HUES6 (cell line): ENCODE data around the gene ERICH3.

Source experiments
- H3K27ac ChIP-seq: 2 replicates; pipeline ENCODE4 v1.7.0; 2013; ENCODE audit warnings: low read depth, mild to moderate bottlenecking, low read length, inconsistent platforms
- H3K27me3 ChIP-seq: 2 replicates; pipeline ENCODE4 v1.6.1; 2013; ENCODE audit warnings: low read length; ENCODE audit not compliant: control insufficient read depth, insufficient read depth
- H3K36me3 ChIP-seq: 2 replicates; pipeline ENCODE4 v1.6.1; 2013; ENCODE audit warnings: low read length; ENCODE audit not compliant: control insufficient read depth, insufficient read depth
- H3K4me1 ChIP-seq: 2 replicates; pipeline ENCODE4 v1.6.1; 2013; ENCODE audit warnings: low read length; ENCODE audit not compliant: control insufficient read depth, insufficient read depth
- H3K4me3 ChIP-seq: 2 replicates; pipeline ENCODE4 v1.5.1; 2013; ENCODE audit warnings: low read depth, low read length
- H3K9ac ChIP-seq: one replicate; pipeline ENCODE4 v1.6.1; 2013; ENCODE audit warnings: mild to moderate bottlenecking, low read length
- H3K9me3 ChIP-seq: 2 replicates; pipeline ENCODE4 v1.6.1; 2013; ENCODE audit warnings: low read depth, low read length; ENCODE audit not compliant: control insufficient read depth, insufficient read depth

Gene ERICH3

GRCh38 chr1:74620242-74620641, 53.4 kb downstream of the ERICH3 start:
- no peaks in the 10 kb centered on the region for H3K9me3 ChIP-seq
- H3K4me3 ChIP-seq = no peak overlapping the region
- no peaks in the 10 kb centered on the region for H3K27me3 ChIP-seq
- H3K36me3 ChIP-seq = no peaks in the 10 kb centered on the region
- no peaks in the 10 kb centered on the region for H3K4me1 ChIP-seq
- no peak overlapping the region for H3K27ac ChIP-seq
- no peak overlapping the region for H3K9ac ChIP-seq

DNA sequence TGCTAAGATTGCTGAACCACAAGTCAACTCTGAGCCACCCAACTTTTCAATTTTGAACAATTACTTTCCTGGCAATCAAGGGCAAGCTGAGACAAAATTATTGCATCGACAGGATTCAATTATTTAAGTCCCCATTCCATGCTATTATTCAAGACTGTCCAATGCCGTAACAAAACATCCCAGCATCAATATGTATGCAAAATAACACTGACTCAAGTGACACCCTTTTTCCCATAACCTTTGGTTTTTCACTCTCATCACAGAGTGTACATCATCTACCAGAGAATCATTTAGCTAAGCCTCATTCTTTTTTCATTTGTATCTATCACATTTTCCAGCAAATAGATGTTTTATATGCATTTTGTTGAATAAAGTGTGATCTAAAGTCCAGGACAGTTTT, 54.6 kb downstream of the ERICH3 start:
- Histone ChIP-seq H3K4me3 (no peak overlapping the region), H3K36me3 (no peaks in the 10 kb centered on the region), H3K27ac (no peak overlapping the region), H3K9ac (no peak overlapping the region), H3K27me3 (no peaks in the 10 kb centered on the region), H3K9me3 (no peaks in the 10 kb centered on the region), H3K4me1 (no peaks in the 10 kb centered on the region)

DNA sequence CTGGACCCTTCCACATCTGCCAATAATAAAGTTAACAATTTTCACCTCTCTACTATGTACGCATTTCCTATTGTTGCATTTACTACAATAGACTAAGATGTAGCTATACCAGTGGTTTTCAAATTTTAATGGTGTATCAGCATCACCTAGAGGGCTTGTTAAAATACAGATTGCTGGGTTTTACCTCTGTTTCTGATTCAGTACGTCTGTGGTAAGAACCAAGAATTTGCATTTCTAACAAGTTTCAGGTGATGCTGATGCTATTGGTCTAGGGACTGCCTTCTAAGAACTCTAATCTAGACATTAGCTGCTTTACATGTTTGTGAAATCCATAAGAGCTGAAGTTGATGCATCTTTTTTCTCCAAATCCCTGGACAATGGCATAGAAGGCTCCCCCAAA, 59.7 kb downstream of the ERICH3 start:
- Histone ChIP-seq H3K4me1 (no peaks in the 10 kb centered on the region), H3K36me3 (no peaks in the 10 kb centered on the region), H3K9ac (no peak overlapping the region), H3K27me3 (no peaks in the 10 kb centered on the region), H3K27ac (no peak overlapping the region), H3K4me3 (no peak overlapping the region), H3K9me3 (no peaks in the 10 kb centered on the region)

DNA sequence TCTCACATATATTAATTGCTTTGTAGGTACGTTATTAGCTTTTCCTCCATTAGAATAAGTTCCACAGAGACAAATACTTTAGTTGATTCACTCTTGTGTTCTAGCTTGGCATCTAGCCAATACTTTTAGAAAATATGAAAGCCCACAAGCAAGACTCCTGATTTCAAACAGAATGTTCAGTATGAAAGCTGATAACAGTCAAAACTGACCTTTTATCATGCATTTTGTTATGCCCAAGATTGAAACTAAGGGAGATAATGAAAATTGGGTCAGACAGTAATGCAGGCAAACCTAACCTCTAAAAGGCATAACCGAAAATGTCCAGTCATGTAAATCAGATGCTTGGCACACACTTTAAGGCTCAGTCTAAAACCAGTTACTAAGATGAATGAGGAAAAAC, 61.7 kb downstream of the ERICH3 start:
- Histone ChIP-seq H3K27ac (no peak overlapping the region), H3K36me3 (no peaks in the 10 kb centered on the region), H3K9ac (no peak overlapping the region), H3K9me3 (no peaks in the 10 kb centered on the region), H3K4me1 (no peaks in the 10 kb centered on the region), H3K4me3 (no peak overlapping the region), H3K27me3 (no peaks in the 10 kb centered on the region)

DNA sequence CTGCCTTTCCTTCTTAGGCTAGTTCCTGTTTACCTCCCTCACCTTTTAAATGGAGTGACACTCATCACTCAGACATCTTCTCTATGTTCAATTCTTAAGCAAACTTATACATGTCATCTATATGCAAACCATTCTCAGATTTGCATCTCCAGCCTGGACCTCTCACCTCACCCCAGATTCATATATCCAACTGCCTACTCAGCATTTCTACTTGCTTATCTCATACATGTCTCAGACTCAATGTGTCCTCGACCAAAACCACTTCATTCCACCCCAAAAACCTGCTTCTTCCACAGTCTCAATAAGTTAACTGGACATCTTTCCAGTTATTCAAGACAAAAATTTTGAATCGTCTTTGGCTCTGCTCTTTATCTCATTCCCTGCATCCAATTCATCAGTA, 62.6 kb downstream of the ERICH3 start:
- Histone ChIP-seq H3K9me3 (no peaks in the 10 kb centered on the region), H3K4me3 (no peak overlapping the region), H3K4me1 (no peaks in the 10 kb centered on the region), H3K27me3 (no peaks in the 10 kb centered on the region), H3K27ac (no peak overlapping the region), H3K9ac (no peak overlapping the region), H3K36me3 (no peaks in the 10 kb centered on the region)

GRCh38 chr1:74609810-74610371, 63.7 kb downstream of the ERICH3 start:
- Histone ChIP-seq H3K36me3 (no peaks in the 10 kb centered on the region), H3K4me3 (no peak overlapping the region), H3K4me1 (no peaks in the 10 kb centered on the region), H3K27me3 (no peaks in the 10 kb centered on the region), H3K9me3 (no peaks in the 10 kb centered on the region), H3K9ac (no peak overlapping the region), H3K27ac (no peak overlapping the region)

DNA sequence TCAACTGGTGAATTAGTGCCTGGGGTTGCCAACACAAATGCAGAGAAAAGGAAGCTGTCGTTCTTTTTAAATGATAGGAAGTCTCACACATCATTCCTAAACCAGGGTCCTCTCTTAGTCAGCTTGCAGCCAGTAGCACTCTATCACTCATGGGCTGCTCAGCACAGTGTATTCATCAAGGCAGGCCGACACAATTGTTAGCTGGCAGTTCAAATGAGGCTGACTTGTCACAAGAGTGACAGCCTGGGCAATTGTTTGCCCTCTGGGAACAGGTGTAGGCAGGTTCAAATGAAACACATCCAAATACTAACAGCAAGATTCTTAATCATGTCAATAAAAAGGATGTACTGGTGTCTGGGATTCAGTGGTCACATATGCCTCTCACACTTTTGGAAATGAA, 76.9 kb downstream of the ERICH3 start:
- Histone ChIP-seq H3K27me3 (no peaks in the 10 kb centered on the region), H3K4me3 (no peak overlapping the region), H3K9me3 (no peaks in the 10 kb centered on the region), H3K36me3 (no peaks in the 10 kb centered on the region), H3K4me1 (no peaks in the 10 kb centered on the region), H3K27ac (no peak overlapping the region), H3K9ac (no peak overlapping the region)

- Histone ChIP-seq H3K36me3 (no peaks in the 10 kb centered on the region), H3K9ac (no peak overlapping the region), H3K9me3 (no peaks in the 10 kb centered on the region), H3K4me3 (no peak overlapping the region), H3K27ac (no peak overlapping the region), H3K27me3 (no peaks in the 10 kb centered on the region), H3K4me1 (no peaks in the 10 kb centered on the region)
Observed at GRCh38 chr1:74593887-74594866, 79.4 kb downstream of the ERICH3 start.

- no peak overlapping the region for H3K4me3 ChIP-seq
- H3K27ac ChIP-seq = no peak overlapping the region
- no peaks in the 10 kb centered on the region for H3K27me3 ChIP-seq
- H3K9ac ChIP-seq = no peak overlapping the region
- H3K4me1 ChIP-seq = no peaks in the 10 kb centered on the region
- no peaks in the 10 kb centered on the region for H3K9me3 ChIP-seq
- H3K36me3 ChIP-seq = no peaks in the 10 kb centered on the region
Observed at GRCh38 chr1:74592580-74593355, 80.8 kb downstream of the ERICH3 start.

GRCh38 chr1:74591949-74592348, 81.6 kb downstream of the ERICH3 start:
- Histone ChIP-seq H3K9ac (no peak overlapping the region), H3K27me3 (no peaks in the 10 kb centered on the region), H3K27ac (no peak overlapping the region), H3K4me1 (no peaks in the 10 kb centered on the region), H3K4me3 (no peak overlapping the region), H3K36me3 (no peaks in the 10 kb centered on the region), H3K9me3 (no peaks in the 10 kb centered on the region)

DNA sequence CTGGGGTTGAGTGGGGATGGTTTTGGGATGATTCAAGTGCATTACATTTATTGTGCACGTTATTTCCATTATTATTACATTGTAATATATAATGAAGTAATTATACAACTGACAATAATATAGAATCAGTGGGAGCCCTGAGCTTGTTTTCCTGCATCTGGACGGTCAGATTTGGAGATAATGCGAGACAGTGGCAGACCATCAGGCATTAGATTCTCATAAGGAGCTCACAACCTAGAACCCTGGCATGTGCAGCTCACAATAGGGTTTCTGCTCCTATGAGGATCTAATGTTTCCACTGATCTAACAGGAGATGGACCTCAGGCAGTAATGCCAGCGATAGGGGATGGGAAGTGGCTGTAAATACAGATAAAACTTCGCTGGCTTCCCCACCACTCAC, 83.3 kb downstream of the ERICH3 start:
- Histone ChIP-seq H3K27me3 (no peaks in the 10 kb centered on the region), H3K9ac (no peak overlapping the region), H3K4me1 (no peaks in the 10 kb centered on the region), H3K4me3 (no peak overlapping the region), H3K36me3 (no peaks in the 10 kb centered on the region), H3K27ac (no peak overlapping the region), H3K9me3 (no peaks in the 10 kb centered on the region; the same call in 1 of the 2 replicates)
